HepG2 (cell line): Measurements from ENCODE around the gene SUSD6.

ENCODE experiments used
- ELF4 ChIP-seq: sonication (generic); formaldehyde crosslinking; IDR thresholded peaks from 2 replicates; pipeline ENCODE4 v1.5.0; 2020; ENCODE audit warnings: missing genetic modification reagents, mild to moderate bottlenecking, moderate library complexity, borderline replicate concordance
- KDM5B ChIP-seq: sonication (generic); formaldehyde crosslinking; IDR thresholded peaks from 2 replicates; pipeline ENCODE4 v1.4.0; 2020; ENCODE audit warnings: missing genetic modification reagents, mild to moderate bottlenecking, borderline replicate concordance
- MTF2 ChIP-seq: sonication (generic); formaldehyde crosslinking; IDR thresholded peaks from 2 replicates; pipeline ENCODE4 v1.5.0; 2020; ENCODE audit warnings: missing genetic modification reagents, borderline replicate concordance
- RELA ChIP-seq: sonication (generic); formaldehyde crosslinking; IDR thresholded peaks from 2 replicates; pipeline ENCODE4 v1.4.0; 2020; ENCODE audit warnings: missing genetic modification reagents
- TF ChIP-seq, protein P1 (sequence below): sonication (generic); formaldehyde crosslinking; IDR thresholded peaks from 2 replicates; pipeline ENCODE4 v1.5.0; 2020; ENCODE audit warnings: mild to moderate bottlenecking, missing genetic modification reagents, moderate library complexity
- TF ChIP-seq, protein P2 (sequence below): IDR thresholded peaks from 2 replicates; pipeline ENCODE4 v1.6.1; 2012; ENCODE audit warnings: inconsistent platforms

DNA sequence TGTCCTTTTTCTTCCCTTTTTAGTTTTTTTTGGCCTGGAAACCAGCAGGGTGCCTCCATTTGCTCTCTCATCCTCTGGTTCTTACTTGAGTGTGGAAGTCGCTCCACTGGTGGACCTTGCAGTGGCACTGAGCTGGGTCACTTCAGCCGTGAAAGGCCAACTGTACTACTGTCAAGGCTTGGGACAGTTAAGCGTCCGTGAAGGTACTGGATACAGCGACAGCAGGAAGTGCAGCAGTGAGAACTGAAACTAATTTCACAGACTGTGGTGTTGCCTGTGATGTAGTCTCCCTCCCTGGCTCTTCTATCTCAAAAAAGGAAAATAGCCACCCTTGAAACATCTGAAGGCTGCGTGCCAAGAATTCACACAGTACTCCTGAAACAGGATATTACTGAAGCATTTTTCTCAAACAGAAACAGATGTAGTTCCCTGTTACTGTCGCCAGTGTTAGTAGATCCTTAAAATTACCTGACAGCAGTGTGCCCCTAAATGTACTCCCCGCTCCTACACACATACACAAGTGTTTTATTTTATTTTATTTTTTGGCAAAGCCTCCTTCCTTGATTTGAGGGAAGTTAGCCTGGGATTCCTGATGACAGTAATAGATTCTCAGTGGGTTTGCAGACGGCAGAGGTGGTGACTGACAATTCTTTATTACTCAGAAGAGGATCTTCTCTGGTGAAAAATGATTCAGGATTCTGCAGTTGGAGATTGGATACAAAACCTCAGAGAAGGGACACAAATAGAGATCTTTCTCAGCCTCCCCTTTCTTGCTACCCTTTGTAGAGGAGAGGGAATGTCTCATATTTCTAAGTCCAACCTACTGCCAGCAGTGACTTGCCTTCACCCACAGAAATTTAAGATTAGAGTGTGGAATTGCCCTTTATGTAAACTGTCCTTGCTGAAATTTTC lies 4.4 kb downstream of the SUSD6 start:
- TF ChIP-seq, protein P1, sequence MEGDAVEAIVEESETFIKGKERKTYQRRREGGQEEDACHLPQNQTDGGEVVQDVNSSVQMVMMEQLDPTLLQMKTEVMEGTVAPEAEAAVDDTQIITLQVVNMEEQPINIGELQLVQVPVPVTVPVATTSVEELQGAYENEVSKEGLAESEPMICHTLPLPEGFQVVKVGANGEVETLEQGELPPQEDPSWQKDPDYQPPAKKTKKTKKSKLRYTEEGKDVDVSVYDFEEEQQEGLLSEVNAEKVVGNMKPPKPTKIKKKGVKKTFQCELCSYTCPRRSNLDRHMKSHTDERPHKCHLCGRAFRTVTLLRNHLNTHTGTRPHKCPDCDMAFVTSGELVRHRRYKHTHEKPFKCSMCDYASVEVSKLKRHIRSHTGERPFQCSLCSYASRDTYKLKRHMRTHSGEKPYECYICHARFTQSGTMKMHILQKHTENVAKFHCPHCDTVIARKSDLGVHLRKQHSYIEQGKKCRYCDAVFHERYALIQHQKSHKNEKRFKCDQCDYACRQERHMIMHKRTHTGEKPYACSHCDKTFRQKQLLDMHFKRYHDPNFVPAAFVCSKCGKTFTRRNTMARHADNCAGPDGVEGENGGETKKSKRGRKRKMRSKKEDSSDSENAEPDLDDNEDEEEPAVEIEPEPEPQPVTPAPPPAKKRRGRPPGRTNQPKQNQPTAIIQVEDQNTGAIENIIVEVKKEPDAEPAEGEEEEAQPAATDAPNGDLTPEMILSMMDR (CRISPR knock-in tag) = no peak
- no peak for TF ChIP-seq RELA (CRISPR knock-in tag)
- no peak for TF ChIP-seq MTF2 (CRISPR knock-in tag)
- TF ChIP-seq KDM5B = no peak
- TF ChIP-seq, protein P2, sequence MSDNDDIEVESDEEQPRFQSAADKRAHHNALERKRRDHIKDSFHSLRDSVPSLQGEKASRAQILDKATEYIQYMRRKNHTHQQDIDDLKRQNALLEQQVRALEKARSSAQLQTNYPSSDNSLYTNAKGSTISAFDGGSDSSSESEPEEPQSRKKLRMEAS = no peak
- TF ChIP-seq ELF4 (CRISPR knock-in tag) = no peak
